Skeletal muscle satellite cell (primary cell): ENCODE data around the gene CLEC11A.

ENCODE experiments used
- H3K27me3 ChIP-seq: 2 replicates; pipeline ENCODE4 v1.7.0; 2013; ENCODE audit warnings: low read length; ENCODE audit not compliant: control insufficient read depth, insufficient read depth
- H3K36me3 ChIP-seq: 2 replicates; pipeline ENCODE4 v1.7.0; 2013; ENCODE audit warnings: mild to moderate bottlenecking, control low read depth, low read length; ENCODE audit not compliant: insufficient read depth
- H3K4me1 ChIP-seq: 2 replicates; pipeline ENCODE4 v1.7.0; 2013; ENCODE audit warnings: low read length; ENCODE audit not compliant: control insufficient read depth, insufficient read depth
- H3K4me2 ChIP-seq: 2 replicates; pipeline ENCODE4 v1.7.0; 2013; ENCODE audit warnings: mild to moderate bottlenecking, low read length
- H3K4me3 ChIP-seq: 2 replicates; pipeline ENCODE4 v1.7.0; 2013; ENCODE audit warnings: low read length
- H3K9ac ChIP-seq: 2 replicates; pipeline ENCODE4 v1.7.0; 2013; ENCODE audit warnings: mild to moderate bottlenecking, low read depth, low read length, moderate library complexity
- H3K9me3 ChIP-seq: replicated peaks from 2 replicates; pipeline ENCODE4 v1.7.0; 2013; ENCODE audit warnings: mild to moderate bottlenecking, control low read depth, low read length

The CLEC11A gene

DNA sequence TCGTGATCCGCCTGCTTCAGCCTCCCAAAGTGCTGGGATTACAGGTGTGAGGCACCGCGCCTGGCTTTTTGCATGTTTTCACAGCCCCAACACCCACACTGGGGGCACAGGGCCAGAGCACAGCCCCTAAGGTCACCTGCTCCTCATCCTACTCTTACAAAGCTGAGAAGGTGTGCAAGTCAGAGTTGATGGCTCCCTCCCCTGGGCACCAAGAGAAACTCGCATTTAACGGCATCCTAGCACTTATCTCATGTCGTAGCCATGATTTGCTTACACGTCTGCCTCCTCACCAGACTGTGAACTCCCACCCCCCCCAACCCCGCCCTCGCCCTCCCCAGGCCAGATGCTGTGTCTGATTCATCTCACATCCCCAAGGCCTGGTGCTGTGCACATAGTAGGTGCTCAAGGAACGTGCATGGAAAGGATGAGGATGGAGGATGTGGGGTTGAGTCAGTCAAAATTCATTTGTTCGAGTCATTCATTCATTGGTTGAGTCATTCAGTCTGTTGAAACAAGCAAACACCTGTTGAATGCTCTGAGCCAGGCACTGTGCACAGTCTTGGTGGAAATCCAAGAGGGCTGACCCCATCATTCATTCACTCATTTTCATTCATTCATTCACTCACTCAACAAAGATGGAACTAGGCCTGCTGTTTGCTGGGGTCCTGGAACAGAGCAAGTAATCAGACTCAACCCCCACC is 14.8 kb upstream of the CLEC11A start:
- H3K36me3 ChIP-seq: no peaks in the 10 kb centered on the region
- no peak overlapping the region for H3K4me3 ChIP-seq
- no peaks in the 10 kb centered on the region for H3K9me3 ChIP-seq
- no peak overlapping the region for H3K9ac ChIP-seq
- no peaks in the 10 kb centered on the region for H3K4me1 ChIP-seq
- no peaks in the 10 kb centered on the region for H3K27me3 ChIP-seq
- no peak overlapping the region for H3K4me2 ChIP-seq

DNA sequence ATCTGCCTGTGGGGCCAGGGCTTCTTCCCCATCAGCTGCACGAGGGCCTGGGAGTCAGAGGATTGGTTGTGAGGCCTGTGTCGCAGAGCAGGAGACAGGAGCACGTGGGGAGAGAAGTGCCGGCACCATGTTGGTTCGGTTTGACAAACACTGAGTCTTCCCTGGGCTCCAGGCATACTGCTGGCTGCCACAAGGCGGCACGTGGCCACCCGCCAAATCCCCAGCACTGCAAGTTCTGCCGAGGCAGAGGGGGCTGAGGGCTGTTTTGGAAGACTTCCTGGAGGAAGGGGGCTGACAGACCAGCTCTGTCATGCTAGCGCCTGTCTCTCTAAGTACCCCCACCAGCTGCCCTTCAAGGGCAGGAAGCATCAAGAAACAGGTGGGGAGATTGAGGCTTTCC is 13.1 kb upstream of the CLEC11A start:
- Histone ChIP-seq H3K9ac (no peak overlapping the region), H3K4me2 (no peak overlapping the region), H3K27me3 (no peaks in the 10 kb centered on the region), H3K4me3 (no peak overlapping the region), H3K4me1 (no peaks in the 10 kb centered on the region), H3K9me3 (no peaks in the 10 kb centered on the region), H3K36me3 (no peaks in the 10 kb centered on the region)

DNA sequence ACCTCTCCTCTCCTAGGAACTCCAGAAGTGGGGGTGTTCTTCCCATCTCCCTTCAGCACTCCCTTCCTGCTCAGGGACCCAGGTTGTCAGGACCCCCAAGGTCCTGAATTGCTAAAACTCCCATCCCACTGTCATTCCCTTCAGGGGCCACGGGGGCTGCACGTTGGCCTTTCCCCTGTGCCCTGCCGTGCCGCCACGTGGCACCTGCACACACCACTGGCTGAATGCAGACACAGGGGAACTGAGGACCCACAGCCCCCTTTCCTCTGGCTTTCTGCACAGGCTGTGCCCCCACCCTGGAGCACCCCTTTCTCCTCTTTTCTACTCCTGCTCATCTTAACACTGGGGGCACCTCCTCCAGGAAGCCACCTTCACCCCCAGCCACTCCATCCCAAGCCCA is 12.6 kb upstream of the CLEC11A start:
- no peaks in the 10 kb centered on the region for H3K36me3 ChIP-seq
- no peak overlapping the region for H3K4me3 ChIP-seq
- H3K4me2 ChIP-seq: no peak overlapping the region
- H3K4me1 ChIP-seq: no peaks in the 10 kb centered on the region
- no peak overlapping the region for H3K9ac ChIP-seq
- no peaks in the 10 kb centered on the region for H3K27me3 ChIP-seq
- H3K9me3 ChIP-seq: no peaks in the 10 kb centered on the region

DNA sequence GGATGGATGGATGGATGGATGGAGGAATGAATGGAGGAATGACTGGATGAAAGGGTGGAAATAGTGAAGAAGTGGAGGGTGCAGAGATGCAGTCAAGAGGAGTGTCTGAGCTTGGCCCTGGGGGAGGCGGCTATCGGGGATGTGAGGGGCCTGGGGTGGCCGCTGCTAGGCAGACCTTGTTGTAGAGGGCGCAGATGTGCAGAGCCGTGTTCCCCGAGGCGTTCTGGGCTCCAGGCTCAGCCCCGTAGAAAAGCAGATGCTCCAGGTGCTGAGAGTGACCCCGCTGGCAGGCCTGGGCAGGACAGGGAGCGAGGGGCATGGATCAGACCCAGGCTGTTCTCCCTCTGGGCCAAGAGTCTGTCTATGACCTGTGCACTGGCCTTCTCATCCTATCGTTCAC is 12.0 kb upstream of the CLEC11A start:
- Histone ChIP-seq H3K9ac (no peak overlapping the region), H3K4me1 (no peaks in the 10 kb centered on the region), H3K36me3 (no peaks in the 10 kb centered on the region), H3K4me3 (no peak overlapping the region), H3K9me3 (no peaks in the 10 kb centered on the region), H3K27me3 (no peaks in the 10 kb centered on the region), H3K4me2 (no peak overlapping the region)

DNA sequence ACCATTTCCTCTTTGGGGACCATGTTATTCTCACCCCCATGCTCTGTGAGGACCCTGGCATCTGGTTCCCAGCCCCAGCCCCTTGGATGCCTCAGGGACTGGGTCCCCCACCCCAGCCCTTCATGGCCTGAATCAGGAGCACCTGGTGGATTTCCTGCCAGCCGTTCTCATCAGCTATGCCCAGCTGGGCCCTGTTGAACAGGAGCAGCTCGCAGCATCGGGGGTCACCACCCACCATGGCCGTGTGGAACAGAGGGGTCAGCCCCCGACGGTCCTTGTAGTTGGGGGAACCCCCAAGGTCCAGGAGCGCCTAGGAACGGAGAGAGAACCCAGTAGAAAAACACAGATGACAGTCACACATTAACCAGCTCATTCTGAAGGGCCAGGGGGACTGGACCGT is 11.4 kb upstream of the CLEC11A start:
- no peak overlapping the region for H3K4me3 ChIP-seq
- no peaks in the 10 kb centered on the region for H3K36me3 ChIP-seq

DNA sequence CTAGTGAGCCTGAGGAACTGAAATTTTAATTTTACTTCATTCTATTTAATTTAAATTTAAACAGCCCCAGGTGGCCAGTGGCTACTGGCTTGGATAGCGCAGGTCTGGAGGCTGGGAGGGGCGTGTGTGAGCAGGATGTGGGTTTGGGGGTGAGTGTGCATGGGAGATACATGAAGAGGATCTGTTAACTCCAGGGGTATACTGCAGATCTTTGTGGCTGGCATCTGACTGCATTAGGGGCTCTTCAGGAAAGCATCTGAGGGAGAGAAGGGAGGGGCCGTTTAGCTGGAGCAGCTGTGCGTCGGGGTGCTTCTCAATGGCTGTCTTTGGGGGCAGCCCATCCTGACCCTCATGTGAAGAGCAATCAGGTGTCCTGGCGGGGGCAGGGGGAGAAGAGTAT is 10.3 kb upstream of the CLEC11A start:
- H3K9me3 ChIP-seq: no peaks in the 10 kb centered on the region
- H3K4me2 ChIP-seq: no peak overlapping the region
- H3K27me3 ChIP-seq: peaks cover 6% of the 10 kb centered on the region
- no peak overlapping the region for H3K4me3 ChIP-seq
- H3K36me3 ChIP-seq: no peaks in the 10 kb centered on the region
- no peaks in the 10 kb centered on the region for H3K4me1 ChIP-seq
- H3K9ac ChIP-seq: no peak overlapping the region

More for the DNA sequence above, 11.4 kb upstream of the CLEC11A start:
- Histone ChIP-seq H3K9me3 (no peaks in the 10 kb centered on the region), H3K4me2 (no peak overlapping the region), H3K4me1 (no peaks in the 10 kb centered on the region), H3K27me3 (no peaks in the 10 kb centered on the region), H3K9ac (no peak overlapping the region)

DNA sequence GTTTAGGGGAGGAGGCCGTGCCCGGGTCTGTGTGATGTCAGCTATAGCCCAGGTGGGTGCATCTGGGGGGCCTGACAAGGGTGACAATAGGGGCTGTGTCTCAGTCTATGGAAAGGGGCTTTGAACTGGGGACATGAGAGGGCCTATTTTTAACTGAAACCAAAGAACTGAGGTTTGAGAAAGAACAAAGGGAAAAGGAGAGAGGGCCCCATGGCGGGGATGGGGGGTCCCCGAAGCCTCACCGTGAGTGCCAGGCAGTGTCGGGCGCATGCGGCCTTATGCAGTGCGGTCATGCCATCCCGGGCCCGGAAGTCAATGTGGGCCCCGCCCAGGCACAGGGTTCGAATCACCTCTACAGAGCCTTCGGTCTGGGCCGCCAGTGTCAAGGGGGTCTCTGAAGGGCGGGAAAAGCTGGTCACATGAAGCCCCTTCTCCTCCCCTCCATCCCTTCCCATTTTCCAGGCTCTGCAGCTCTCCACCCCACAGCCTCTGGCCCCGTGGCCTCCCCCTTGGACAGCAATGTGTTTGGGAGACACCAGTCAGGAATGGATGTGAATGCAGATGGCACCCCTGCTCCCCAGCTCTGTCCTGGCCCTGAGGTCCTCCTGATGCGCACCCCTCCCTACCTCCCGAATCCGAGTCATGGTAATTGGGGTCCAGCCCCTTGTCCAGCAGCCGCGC is 9.5 kb upstream of the CLEC11A start:
- H3K36me3 ChIP-seq: no peaks in the 10 kb centered on the region
- no peaks in the 10 kb centered on the region for H3K4me1 ChIP-seq
- H3K9me3 ChIP-seq: no peaks in the 10 kb centered on the region
- H3K9ac ChIP-seq: no peak overlapping the region
- no peak overlapping the region for H3K4me2 ChIP-seq
- no peak overlapping the region for H3K4me3 ChIP-seq
- peaks cover 7% of the 10 kb centered on the region for H3K27me3 ChIP-seq

DNA sequence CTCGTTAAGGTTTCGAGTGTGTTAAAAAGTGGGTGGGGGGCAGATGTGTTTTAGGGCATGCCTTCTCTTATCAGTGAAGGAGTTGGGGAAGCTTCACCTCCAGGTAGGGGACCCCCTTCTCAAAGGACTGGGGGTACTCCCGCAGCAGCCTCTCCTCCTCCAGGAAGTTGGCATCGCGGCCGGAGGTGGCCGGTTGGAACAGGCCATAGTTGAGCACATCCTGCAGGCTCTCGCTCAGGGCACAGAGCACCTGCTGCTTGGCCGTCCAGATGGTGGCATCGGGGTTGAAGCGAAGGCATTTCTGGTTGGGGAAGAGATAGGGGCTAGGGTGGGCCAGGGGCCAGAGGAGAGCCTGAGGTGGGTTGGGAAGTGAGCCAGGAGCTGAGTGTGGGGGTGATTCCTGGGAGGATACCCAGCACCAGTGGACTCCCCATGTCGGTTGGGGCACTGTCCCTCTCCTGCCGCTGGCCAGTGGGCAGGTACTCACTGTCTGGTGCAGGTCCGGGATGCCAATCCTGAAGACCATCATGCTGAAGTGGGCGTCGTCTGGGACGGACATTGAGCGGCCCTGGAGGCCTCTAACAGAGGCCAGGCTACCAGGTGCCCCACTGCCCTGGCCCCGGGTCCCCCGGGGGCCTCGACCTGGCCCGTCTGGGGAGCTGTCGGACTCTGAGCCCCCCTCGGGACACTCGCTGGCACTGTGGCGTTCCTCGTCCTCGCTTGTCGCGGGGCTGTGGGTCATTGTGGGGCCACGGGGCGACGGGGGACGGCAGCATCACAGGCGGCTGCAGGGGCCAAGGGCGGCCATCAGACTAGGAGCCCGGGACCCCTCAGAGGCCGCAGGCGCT is 6.8 kb upstream of the CLEC11A start:
- H3K27me3 ChIP-seq: peaks cover 7% of the 10 kb centered on the region
- H3K9me3 ChIP-seq: no peaks in the 10 kb centered on the region
- no peak overlapping the region for H3K9ac ChIP-seq
- H3K4me2 ChIP-seq: no peak overlapping the region
- H3K36me3 ChIP-seq: no peaks in the 10 kb centered on the region
- H3K4me1 ChIP-seq: peaks cover 6% of the 10 kb centered on the region
- no peak overlapping the region for H3K4me3 ChIP-seq

DNA sequence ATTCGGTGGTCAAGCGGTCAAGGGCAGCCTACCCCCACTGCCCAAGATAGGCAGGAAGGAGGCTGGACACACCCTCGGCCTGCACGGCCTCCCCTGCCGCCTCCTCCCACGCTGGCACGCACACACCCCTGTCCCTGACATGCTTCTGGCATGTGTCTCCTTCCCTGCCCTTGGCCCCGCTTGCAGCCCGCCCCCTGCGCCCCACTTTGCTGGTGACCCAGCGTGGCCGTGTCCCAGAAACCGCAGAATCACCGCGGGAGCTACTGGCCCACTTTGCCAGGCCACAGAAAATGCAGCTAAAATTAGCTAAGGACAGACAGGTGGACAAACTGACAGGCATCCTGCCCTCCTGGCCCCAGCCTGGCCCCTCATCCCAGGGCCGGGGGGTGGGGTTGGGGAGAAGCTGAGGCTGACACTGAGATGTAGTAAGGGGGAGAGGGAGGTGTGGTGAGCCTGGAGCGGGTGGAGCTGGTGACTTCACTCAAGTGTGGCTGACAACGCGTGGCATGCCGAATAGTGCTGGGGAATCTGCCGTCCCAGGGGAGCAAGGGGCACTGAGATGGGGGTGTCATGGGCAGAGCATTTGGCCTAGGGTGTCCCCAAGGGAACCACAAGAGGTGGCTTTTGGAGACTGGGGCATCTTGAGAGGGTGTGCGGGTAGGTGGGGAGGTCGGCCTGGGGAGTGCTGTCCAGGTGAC is 6.0 kb upstream of the CLEC11A start:
- Histone ChIP-seq H3K27me3 (peaks cover 7% of the 10 kb centered on the region), H3K4me2 (no peak overlapping the region), H3K9ac (no peak overlapping the region), H3K4me1 (peaks cover 6% of the 10 kb centered on the region), H3K4me3 (no peak overlapping the region), H3K9me3 (no peaks in the 10 kb centered on the region), H3K36me3 (no peaks in the 10 kb centered on the region)

DNA sequence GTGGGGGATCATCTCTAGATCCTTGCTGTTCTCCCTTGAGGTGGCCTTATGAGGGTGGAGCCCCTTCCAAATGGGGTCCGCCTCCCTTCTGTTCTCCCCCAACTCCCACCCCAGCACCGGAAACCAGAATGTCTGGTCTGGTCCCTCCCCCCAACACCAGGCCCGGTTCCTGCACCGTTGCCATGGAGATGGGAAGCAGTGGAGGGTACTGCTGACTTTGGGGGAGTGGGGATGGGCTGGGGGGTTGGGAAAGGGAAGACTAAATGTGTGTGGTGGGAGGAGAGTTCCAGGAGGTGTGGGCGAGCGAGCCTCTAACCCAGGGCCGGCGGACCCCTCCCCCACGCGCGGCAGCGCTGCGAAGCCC is 5.3 kb upstream of the CLEC11A start:
- Histone ChIP-seq H3K9ac (no peak overlapping the region), H3K4me1 (peaks cover 11% of the 10 kb centered on the region), H3K4me3 (no peak overlapping the region), H3K36me3 (no peaks in the 10 kb centered on the region), H3K27me3 (peaks cover 7% of the 10 kb centered on the region), H3K9me3 (no peaks in the 10 kb centered on the region), H3K4me2 (no peak overlapping the region)
